SK-N-SH (cell line): ENCODE data around the gene UNC79. TPM values are rescaled to one million over a fixed set of nuclear protein-coding genes. Genes with fewer than 3 reads are reported as not detected.

ENCODE experiments used
- CTCF ChIA-PET: fragments of 300-600, 350-600 bp; formaldehyde crosslinking; extraction: SDS; loops from one replicate; lab custom pipeline; 2021; lab: Yijun Ruan, JAX
- POLR2A ChIA-PET: fragments of 350-600 bp; sonication (Branson Sonifier 250); formaldehyde crosslinking; extraction: SDS; loops from one replicate; lab custom pipeline; 2020; ENCODE audit warnings: antibody characterized with exemption, inconsistent platforms; lab: Yijun Ruan, JAX
- DNase-seq: peaks from one replicate; pipeline ENCODE4 v3.0.0; 2012
- H2AFZ ChIP-seq: fragments of 200-600 bp; sonication (generic); 2 replicates; pipeline ENCODE4 v1.8.1; 2016; ENCODE audit warnings: antibody characterized with exemption, mild to moderate bottlenecking, low read depth
- H3F3A ChIP-seq: fragments of 200-600 bp; sonication (generic); replicated peaks from 2 replicates; pipeline ENCODE3; 2016; ENCODE audit warnings: antibody characterized with exemption, mild to moderate bottlenecking; ENCODE audit not compliant: insufficient read depth
- H3K27ac ChIP-seq, 2 experiments: fragments of 200-500 bp in 1 of 2; fragments of 200-600 bp in 1 of 2; sonication (Bioruptor generic) in 1 of 2; sonication (generic), shearing (Covaris generic) in 1 of 2; 2 replicates each; pipeline versions ENCODE4 v1.5.1 to v1.6.1; 2014 to 2016; ENCODE audit warnings: low read depth in 2 of 2, inconsistent platforms in 1 of 2, low read length in 1 of 2, mild to moderate bottlenecking in 1 of 2, mixed read lengths in 1 of 2
- H3K27me3 ChIP-seq: fragments of 200-600 bp; sonication (generic), shearing (Covaris generic); 2 replicates; pipeline ENCODE4 v1.6.1; 2016; ENCODE audit warnings: mixed run types; ENCODE audit not compliant: insufficient read depth
- H3K36me3 ChIP-seq, 2 experiments: fragments of 200-500 bp in 1 of 2; fragments of 200-600 bp in 1 of 2; sonication (Bioruptor generic) in 1 of 2; sonication (generic) in 1 of 2; replicated peaks in 1 of 2; 2 replicates each; pipeline versions ENCODE3 to v1.5.1; 2014 to 2016; ENCODE audit warnings: low read length in 1 of 2, mild to moderate bottlenecking in 1 of 2; ENCODE audit not compliant: insufficient read depth in 2 of 2, control insufficient read depth in 1 of 2
- H3K4me1 ChIP-seq, 2 experiments: fragments of 200-500 bp in 1 of 2; fragments of 200-600 bp in 1 of 2; sonication (Bioruptor generic) in 1 of 2; sonication (generic), shearing (Covaris generic) in 1 of 2; 2 replicates each; pipeline versions ENCODE4 v1.5.1 to v1.6.1; 2014 to 2016; ENCODE audit warnings: low read depth in 1 of 2, low read length in 1 of 2, mixed run types in 1 of 2; ENCODE audit not compliant: insufficient read depth in 2 of 2, control insufficient read depth in 1 of 2
- H3K4me2 ChIP-seq: fragments of 200-600 bp; sonication (generic), shearing (Covaris generic); 2 replicates; pipeline ENCODE4 v1.6.1; 2017; ENCODE audit warnings: mixed run types
- H3K4me3 ChIP-seq, 2 experiments: fragments of 200-500 bp in 1 of 2; fragments of 200-600 bp in 1 of 2; sonication (Bioruptor generic) in 1 of 2; sonication (generic), shearing (Covaris generic) in 1 of 2; 2 replicates each; pipeline versions ENCODE4 v1.5.1 to v1.8.1; 2014 to 2016; ENCODE audit warnings: low read depth in 2 of 2, inconsistent platforms in 1 of 2, low read length in 1 of 2, mild to moderate bottlenecking in 1 of 2, mixed read lengths in 1 of 2, moderate library complexity in 1 of 2
- H3K79me2 ChIP-seq: fragments of 200-600 bp; sonication (generic); 2 replicates; pipeline ENCODE4 v1.8.1; 2017; ENCODE audit warnings: mild to moderate bottlenecking; ENCODE audit not compliant: insufficient read depth
- H3K9ac ChIP-seq: fragments of 200-600 bp; sonication (generic); 2 replicates; pipeline ENCODE4 v1.6.1; 2017; ENCODE audit warnings: mixed run types
- H3K9me2 ChIP-seq: fragments of 200-600 bp; sonication (generic); 2 replicates; pipeline ENCODE4 v1.6.1; 2017; ENCODE audit warnings: mixed run types
- H3K9me3 ChIP-seq: fragments of 200-600 bp; sonication (generic); 2 replicates; pipeline ENCODE4 v1.6.1; 2017; ENCODE audit warnings: mixed run types, mild to moderate bottlenecking, moderate library complexity
- H4K20me1 ChIP-seq: fragments of 200-600 bp; sonication (generic); 2 replicates; pipeline ENCODE4 v1.6.1; 2017; ENCODE audit warnings: mild to moderate bottlenecking, mixed run types; ENCODE audit not compliant: insufficient read depth
- CHD2 ChIP-seq: fragments of 150-350 bp; IDR thresholded peaks from 2 replicates; pipeline ENCODE4 v1.6.1; 2018; ENCODE audit warnings: low read length; ENCODE audit not compliant: partially characterized antibody
- EP300 ChIP-seq, 2 experiments: IDR thresholded peaks; 2 replicates each; pipeline versions ENCODE4 v1.4.0 to v1.6.1; 2012; ENCODE audit warnings: borderline replicate concordance in 1 of 2, low read depth in 1 of 2, low read length in 1 of 2
- EZH2phosphoT487 ChIP-seq: fragments of 200-600 bp; sonication (generic); IDR thresholded peaks from 2 replicates; pipeline ENCODE4 v1.6.1; 2017; ENCODE audit warnings: low read depth, mixed run types, mild to moderate bottlenecking, antibody characterized with exemption, moderate library complexity, borderline replicate concordance
- FOSL2 ChIP-seq: IDR thresholded peaks from 2 replicates; pipeline ENCODE4 v1.4.0; 2012; ENCODE audit warnings: low read depth, mild to moderate bottlenecking, moderate library complexity, borderline replicate concordance
- FOXJ3 ChIP-seq: sonication (generic); formaldehyde crosslinking; IDR thresholded peaks from 2 replicates; pipeline ENCODE4 v1.5.1; 2020; ENCODE audit warnings: mild to moderate bottlenecking, missing genetic modification reagents
- FOXM1 ChIP-seq: IDR thresholded peaks from 2 replicates; pipeline ENCODE4 v1.4.0; 2012; ENCODE audit warnings: low read depth, mild to moderate bottlenecking
- GATA2 ChIP-seq: sonication (generic); formaldehyde crosslinking; IDR thresholded peaks from 2 replicates; pipeline ENCODE4 v1.5.0; 2020; ENCODE audit warnings: mild to moderate bottlenecking, missing genetic modification reagents
- MXI1 ChIP-seq: IDR thresholded peaks from 2 replicates; pipeline ENCODE4 v1.6.1; 2012; ENCODE audit warnings: mild to moderate bottlenecking, low read depth, low read length, improper control_type of control experiment
- POLR2AphosphoS5 ChIP-seq: IDR thresholded peaks from 2 replicates; pipeline ENCODE4 v1.6.1; 2012; ENCODE audit warnings: low read depth, low read length
- RAD21 ChIP-seq: IDR thresholded peaks from 2 replicates; pipeline ENCODE4 v1.6.1; 2012; ENCODE audit warnings: mild to moderate bottlenecking, low read length
- RFX5 ChIP-seq: IDR thresholded peaks from 2 replicates; pipeline ENCODE4 v1.6.1; 2012; ENCODE audit warnings: mild to moderate bottlenecking, improper control_type of control experiment, low read length
- SIN3A ChIP-seq: IDR thresholded peaks from 2 replicates; pipeline ENCODE4 v1.6.1; 2012; ENCODE audit warnings: low read depth, mild to moderate bottlenecking, low read length, moderate library complexity, borderline replicate concordance
- TAF1 ChIP-seq: IDR thresholded peaks from 2 replicates; pipeline ENCODE4 v1.6.1; 2012; ENCODE audit warnings: low read depth, mild to moderate bottlenecking, low read length, moderate library complexity, borderline replicate concordance
- YY1 ChIP-seq: IDR thresholded peaks from 2 replicates; pipeline ENCODE4 v1.4.0; 2012; ENCODE audit warnings: low read depth, mild to moderate bottlenecking
- WGBS: methylation state at CpG from one replicate; pipeline ENCODE4 v1.1.6; 2017; ENCODE audit warnings: low lambda C conversion rate; 5-methylcytosine and 5-hydroxymethylcytosine counted together
- polyA plus RNA-seq, 3 experiments: library from polyadenylated mRNA; depleted of rRNA; stranded (reverse); fragments of >200 nt; gene quantifications; 2 replicates each; pipeline ENCODE4 v1.2.3, GENCODE V29; 2012
- TF ChIP-seq, protein P1 (sequence below): IDR thresholded peaks from 2 replicates; pipeline ENCODE4; 2012
- TF ChIP-seq, protein P2 (sequence below): IDR thresholded peaks from 2 replicates; pipeline ENCODE4 v1.4.0; 2012; ENCODE audit warnings: low read depth, borderline replicate concordance
- TF ChIP-seq, protein P3 (sequence below): IDR thresholded peaks from 2 replicates; pipeline ENCODE4 v1.6.1; 2012; ENCODE audit warnings: mild to moderate bottlenecking, low read depth, low read length, moderate library complexity
- TF ChIP-seq, protein P4 (sequence below): IDR thresholded peaks from 2 replicates; pipeline ENCODE4 v1.4.0; 2012; ENCODE audit warnings: low read depth

The UNC79 gene
- polyA plus RNA-seq, 1 of the 3 experiments (the other 2 are of a cell fraction): 0.10 TPM

DNA sequence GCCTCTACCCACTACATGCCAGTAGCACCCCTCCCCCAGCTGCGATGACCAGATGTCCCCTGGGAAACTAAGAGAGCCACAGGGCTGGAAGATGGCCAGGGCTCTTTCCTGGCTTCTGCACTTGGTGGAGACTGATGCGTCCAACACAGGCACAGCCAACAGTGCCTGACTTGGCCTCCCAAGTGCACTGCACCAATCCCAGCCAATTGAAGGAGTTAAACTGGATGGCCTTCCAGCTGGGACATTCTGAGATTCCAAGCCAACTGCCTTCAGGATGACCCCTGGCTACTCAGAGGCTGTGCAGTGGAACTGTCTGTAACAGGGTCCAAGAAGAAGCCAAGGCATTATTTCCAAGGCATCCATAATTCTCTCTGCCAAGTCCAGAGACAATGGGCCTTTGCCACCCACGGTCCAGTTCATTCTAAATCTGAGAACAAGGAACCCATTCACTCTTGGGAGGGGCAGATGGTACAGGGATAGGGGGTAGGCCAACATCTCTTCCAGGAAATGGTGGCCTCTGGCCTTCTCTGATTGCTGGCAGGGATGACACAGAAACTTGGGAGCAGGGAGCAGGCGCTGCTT is 322.3 kb downstream of the UNC79 start:
- peak; percentile 42 for DNase-seq
- Histone ChIP-seq H3K4me3 (no peak overlapping the region), H3K36me3 (no peaks in the 10 kb centered on the region), H3K27me3 (no peaks in the 10 kb centered on the region), H4K20me1 (no peaks in the 10 kb centered on the region), H2AFZ (no peak overlapping the region), H3K9me3 (no peaks in the 10 kb centered on the region), H3K4me2 (no peak overlapping the region), H3K9ac (no peak overlapping the region), H3F3A (no peaks in the 10 kb centered on the region), H3K9me2 (no peaks in the 10 kb centered on the region), H3K79me2 (no peaks in the 10 kb centered on the region), H3K4me1 (peaks cover 0 to 49% of the 10 kb centered on the region in 2 experiments; a peak in 1 of 4 replicates), H3K27ac (peak overlapping the region in 1 of 2 experiments; percentile 99; a peak in 2 of 4 replicates)
- ChIA-PET CTCF (interaction anchor here (1.1 to 3.1 kb wide), 4 partner anchors 36 to 98 kb away, joined by 3 to 13 read pairs (median 4); partner anchors contain the start of gene PRIMA1), POLR2A (no interaction called here)
- TF ChIP-seq, protein P1, sequence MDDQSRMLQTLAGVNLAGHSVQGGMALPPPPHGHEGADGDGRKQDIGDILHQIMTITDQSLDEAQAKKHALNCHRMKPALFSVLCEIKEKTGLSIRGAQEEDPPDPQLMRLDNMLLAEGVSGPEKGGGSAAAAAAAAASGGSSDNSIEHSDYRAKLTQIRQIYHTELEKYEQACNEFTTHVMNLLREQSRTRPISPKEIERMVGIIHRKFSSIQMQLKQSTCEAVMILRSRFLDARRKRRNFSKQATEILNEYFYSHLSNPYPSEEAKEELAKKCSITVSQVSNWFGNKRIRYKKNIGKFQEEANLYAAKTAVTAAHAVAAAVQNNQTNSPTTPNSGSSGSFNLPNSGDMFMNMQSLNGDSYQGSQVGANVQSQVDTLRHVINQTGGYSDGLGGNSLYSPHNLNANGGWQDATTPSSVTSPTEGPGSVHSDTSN: no peak
- TF ChIP-seq FOXM1 (no peak), FOXJ3 (CRISPR knock-in tag) (no peak), POLR2AphosphoS5 (no peak), FOSL2 (no peak), GATA2 (no peak), TAF1 (no peak), SIN3A (no peak), RFX5 (no peak), RAD21 (no peak; the same call in 1 of the 2 replicates), CHD2 (peak; percentile 77), EP300 (IDR thresholded peaks at IDR 0.05; ENCODE audit: borderline replicate concordance in 1 of 2, low read depth in 1 of 2, low read length in 1 of 2) (peak in 1 of 2 experiments; percentile 53; a peak in 2 of 4 replicates), MXI1 (no peak), EZH2phosphoT487 (no peak), YY1 (no peak)
- TF ChIP-seq, protein P2, sequence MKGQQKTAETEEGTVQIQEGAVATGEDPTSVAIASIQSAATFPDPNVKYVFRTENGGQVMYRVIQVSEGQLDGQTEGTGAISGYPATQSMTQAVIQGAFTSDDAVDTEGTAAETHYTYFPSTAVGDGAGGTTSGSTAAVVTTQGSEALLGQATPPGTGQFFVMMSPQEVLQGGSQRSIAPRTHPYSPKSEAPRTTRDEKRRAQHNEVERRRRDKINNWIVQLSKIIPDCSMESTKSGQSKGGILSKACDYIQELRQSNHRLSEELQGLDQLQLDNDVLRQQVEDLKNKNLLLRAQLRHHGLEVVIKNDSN: no peak
- TF ChIP-seq, protein P3, sequence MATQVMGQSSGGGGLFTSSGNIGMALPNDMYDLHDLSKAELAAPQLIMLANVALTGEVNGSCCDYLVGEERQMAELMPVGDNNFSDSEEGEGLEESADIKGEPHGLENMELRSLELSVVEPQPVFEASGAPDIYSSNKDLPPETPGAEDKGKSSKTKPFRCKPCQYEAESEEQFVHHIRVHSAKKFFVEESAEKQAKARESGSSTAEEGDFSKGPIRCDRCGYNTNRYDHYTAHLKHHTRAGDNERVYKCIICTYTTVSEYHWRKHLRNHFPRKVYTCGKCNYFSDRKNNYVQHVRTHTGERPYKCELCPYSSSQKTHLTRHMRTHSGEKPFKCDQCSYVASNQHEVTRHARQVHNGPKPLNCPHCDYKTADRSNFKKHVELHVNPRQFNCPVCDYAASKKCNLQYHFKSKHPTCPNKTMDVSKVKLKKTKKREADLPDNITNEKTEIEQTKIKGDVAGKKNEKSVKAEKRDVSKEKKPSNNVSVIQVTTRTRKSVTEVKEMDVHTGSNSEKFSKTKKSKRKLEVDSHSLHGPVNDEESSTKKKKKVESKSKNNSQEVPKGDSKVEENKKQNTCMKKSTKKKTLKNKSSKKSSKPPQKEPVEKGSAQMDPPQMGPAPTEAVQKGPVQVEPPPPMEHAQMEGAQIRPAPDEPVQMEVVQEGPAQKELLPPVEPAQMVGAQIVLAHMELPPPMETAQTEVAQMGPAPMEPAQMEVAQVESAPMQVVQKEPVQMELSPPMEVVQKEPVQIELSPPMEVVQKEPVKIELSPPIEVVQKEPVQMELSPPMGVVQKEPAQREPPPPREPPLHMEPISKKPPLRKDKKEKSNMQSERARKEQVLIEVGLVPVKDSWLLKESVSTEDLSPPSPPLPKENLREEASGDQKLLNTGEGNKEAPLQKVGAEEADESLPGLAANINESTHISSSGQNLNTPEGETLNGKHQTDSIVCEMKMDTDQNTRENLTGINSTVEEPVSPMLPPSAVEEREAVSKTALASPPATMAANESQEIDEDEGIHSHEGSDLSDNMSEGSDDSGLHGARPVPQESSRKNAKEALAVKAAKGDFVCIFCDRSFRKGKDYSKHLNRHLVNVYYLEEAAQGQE: no peak
- TF ChIP-seq, protein P4, sequence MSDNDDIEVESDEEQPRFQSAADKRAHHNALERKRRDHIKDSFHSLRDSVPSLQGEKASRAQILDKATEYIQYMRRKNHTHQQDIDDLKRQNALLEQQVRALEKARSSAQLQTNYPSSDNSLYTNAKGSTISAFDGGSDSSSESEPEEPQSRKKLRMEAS: no peak
- 29% methylated on average over 1 of the region's 4 CpGs for WGBS
